Endothelial cell of umbilical vein (primary cell): ENCODE results near the gene ZNF385D. TPM values are rescaled to one million over a fixed set of nuclear protein-coding genes. Genes with fewer than 3 reads are reported as not detected.

ENCODE experiments used
- BruUV-seq: library from RNA; stranded (reverse); fragments of 400-500 nt; replicated peaks from 2 replicates; lab custom pipeline; 2021; lab: Mats Ljungman, UMichigan
- CTCF ChIA-PET: fragments of 300-600, 350-600 bp; sonication (Branson Sonifier 250); formaldehyde crosslinking; loops from one replicate; lab custom pipeline; 2021; ENCODE audit warnings: antibody characterized with exemption, inconsistent platforms; lab: Charles Lee
- POLR2A ChIA-PET: fragments of 300-600, 350-600 bp; sonication (Branson Sonifier 250); formaldehyde crosslinking; loops from one replicate; lab custom pipeline; 2021; ENCODE audit warnings: antibody characterized with exemption, inconsistent platforms; lab: Charles Lee
- DNase-seq: peaks from one replicate; pipeline ENCODE4 v3.0.0-alpha.2; 2011; ENCODE audit warnings: low read depth, low spot score
- FAIRE-seq: peaks from 2 replicates; lab custom pipeline; 2011; peaks lifted over from hg19 to GRCh38; lab: Jason Lieb, UNC
- H2AFZ ChIP-seq: 2 replicates; pipeline ENCODE4 v1.6.0; 2012; ENCODE audit warnings: low read depth, low read length, control low read depth, inconsistent platforms
- H3K27ac ChIP-seq: 2 replicates; pipeline ENCODE4 v1.5.1; 2011; ENCODE audit warnings: low read depth, mild to moderate bottlenecking, control low read depth, low read length, moderate library complexity; ENCODE audit not compliant: insufficient read depth
- H3K27me3 ChIP-seq, 2 experiments: 2 replicates each; pipeline versions ENCODE4 v1.6.0 to v1.6.1; 2011; ENCODE audit warnings: low read length in 2 of 2, mixed read lengths in 1 of 2; ENCODE audit not compliant: control insufficient read depth in 2 of 2, insufficient read depth in 2 of 2
- H3K36me3 ChIP-seq, 2 experiments: 2 replicates in 1 of 2; 3 replicates in 1 of 2; pipeline ENCODE4 v1.5.1; 2011; ENCODE audit warnings: low read length in 2 of 2, mild to moderate bottlenecking in 1 of 2, moderate library complexity in 1 of 2; ENCODE audit not compliant: control insufficient read depth in 2 of 2, insufficient read depth in 2 of 2; ENCODE audit errors: extremely low read depth in 1 of 2
- H3K4me1 ChIP-seq: 3 replicates; pipeline ENCODE4 v1.5.1; 2011; ENCODE audit warnings: mild to moderate bottlenecking, low read length; ENCODE audit not compliant: control insufficient read depth, insufficient read depth; ENCODE audit errors: extremely low read depth
- H3K4me2 ChIP-seq: 2 replicates; pipeline ENCODE4 v1.6.1; 2011; ENCODE audit warnings: low read length, control low read depth, mixed read lengths; ENCODE audit not compliant: insufficient read depth
- H3K4me3 ChIP-seq, 3 experiments: fragments of 200-600 bp in 1 of 3; sonication (generic), shearing (Covaris generic) in 1 of 3; replicated peaks in 1 of 3; 2 replicates each; pipeline ENCODE4 v1.5.1; 2011 to 2016; ENCODE audit warnings: control low read depth in 3 of 3, low read length in 3 of 3, mild to moderate bottlenecking in 2 of 3, inconsistent platforms in 1 of 3, low read depth in 1 of 3, moderate library complexity in 1 of 3; ENCODE audit not compliant: insufficient read depth in 1 of 3
- H3K79me2 ChIP-seq: 2 replicates; pipeline ENCODE4 v1.6.0; 2012; ENCODE audit warnings: low read length, inconsistent platforms; ENCODE audit not compliant: control insufficient read depth, insufficient read depth
- H3K9ac ChIP-seq: replicated peaks from 2 replicates; pipeline ENCODE3; 2011; ENCODE audit warnings: low read length, control low read depth; ENCODE audit not compliant: insufficient read depth; ENCODE audit errors: extremely low read depth
- H3K9me1 ChIP-seq: replicated peaks from 3 replicates; pipeline ENCODE4 v1.6.0; 2011; ENCODE audit warnings: mild to moderate bottlenecking, low read length; ENCODE audit not compliant: control insufficient read depth, insufficient read depth; ENCODE audit errors: extremely low read depth
- H3K9me3 ChIP-seq: replicated peaks from 2 replicates; pipeline ENCODE4 v1.5.1; 2012; ENCODE audit warnings: low read length, inconsistent platforms; ENCODE audit not compliant: control insufficient read depth, insufficient read depth
- H4K20me1 ChIP-seq: replicated peaks from 2 replicates; pipeline ENCODE3; 2011; ENCODE audit warnings: mild to moderate bottlenecking, low read length; ENCODE audit not compliant: control insufficient read depth, insufficient read depth; ENCODE audit errors: extremely low read depth
- CTCF ChIP-seq, 2 donors: IDR thresholded peaks; 1 replicate in 1 of 2; 2 replicates in 1 of 2; pipeline ENCODE4 v1.5.1; 2011; ENCODE audit warnings: low read length in 2 of 2, mild to moderate bottlenecking in 2 of 2, moderate library complexity in 2 of 2, control low read depth in 1 of 2, inconsistent platforms in 1 of 2, low read depth in 1 of 2; ENCODE audit not compliant: insufficient read depth in 1 of 2; ENCODE audit errors: extremely low read depth in 1 of 2
- EZH2 ChIP-seq: IDR thresholded peaks from 2 replicates; pipeline ENCODE4 v1.6.1; 2012; ENCODE audit warnings: borderline replicate concordance, low read depth, mild to moderate bottlenecking, moderate library complexity, low read length, inconsistent platforms; ENCODE audit not compliant: severe bottlenecking
- FOS ChIP-seq: IDR thresholded peaks from 2 replicates; pipeline ENCODE4 v1.6.1; 2011; ENCODE audit warnings: mild to moderate bottlenecking, low read length, moderate library complexity, borderline replicate concordance; ENCODE audit not compliant: insufficient read depth
- GATA2 ChIP-seq: IDR thresholded peaks from 2 replicates; pipeline ENCODE4 v1.7.0; 2011; ENCODE audit warnings: low read depth, mild to moderate bottlenecking, moderate library complexity, mixed read lengths, low read length; ENCODE audit not compliant: insufficient read length, insufficient read depth
- JUN ChIP-seq: IDR thresholded peaks from 2 replicates; pipeline ENCODE4 v1.6.1; 2011; ENCODE audit warnings: borderline replicate concordance, low read depth; ENCODE audit not compliant: insufficient read length, insufficient read depth
- MAX ChIP-seq: IDR thresholded peaks from 2 replicates; pipeline ENCODE4 v1.6.1; 2011; ENCODE audit not compliant: insufficient read depth, insufficient read length
- MYC ChIP-seq: IDR thresholded peaks from one replicate; pipeline ENCODE4 v1.6.1; 2011; ENCODE audit warnings: mild to moderate bottlenecking, low read depth, low read length
- POLR2A ChIP-seq: IDR thresholded peaks from 2 replicates; pipeline ENCODE4 v1.6.1; 2012; ENCODE audit warnings: low read depth, mild to moderate bottlenecking, control low read depth, low read length
- POLR2AphosphoS5 ChIP-seq: IDR thresholded peaks from 2 replicates; pipeline ENCODE4 v1.6.1; 2012; ENCODE audit warnings: low read depth, mild to moderate bottlenecking, control low read depth, low read length, moderate library complexity; ENCODE audit not compliant: insufficient read depth
- dilution Hi-C: fragments of 300-500 bp; cut with MboI; formaldehyde crosslinking; loops from one replicate; pipeline ENCODE4 v1.15.0; 2019; ENCODE audit warnings: low sequenced_read_pairs; ENCODE audit not compliant: extremely low pct_ligation_motif_present
- intact Hi-C: fragments of 100-400 bp; cut with micrococcal nuclease; formaldehyde crosslinking; loops from one replicate; pipeline ENCODE4 v1.10.0; 2022
- polyA plus RNA-seq, 4 experiments: library from polyadenylated mRNA; depleted of rRNA in 3 of 4; stranded (reverse) in 3 of 4; unstranded in 1 of 4; fragments of >200 nt; gene quantifications; 2 replicates each; pipeline versions ENCODE4 v1.2.1 to v1.2.3, GENCODE V29; 2011 to 2012; ENCODE audit warnings: missing spikeins in 1 of 4
- total RNA-seq: library from RNA; stranded (reverse); gene quantifications from 2 replicates; pipeline ENCODE4 v1.2.3, GENCODE V29; 2021

Gene ZNF385D
- total and polyA plus RNA-seq, 2 donors (not counting 3 experiments of a cell fraction or from before 2014, with no cell fraction given) = not detected

- H3K4me1 ChIP-seq = no peaks in the 10 kb centered on the region
- H3K9me1 ChIP-seq = no peaks in the 10 kb centered on the region
- no peaks in the 10 kb centered on the region for H4K20me1 ChIP-seq
- POLR2A ChIA-PET = no interaction called here
- H3K36me3 ChIP-seq = no peaks in the 10 kb centered on the region
- H3K4me2 ChIP-seq = no peak overlapping the region
- H3K27me3 ChIP-seq = no peaks in the 10 kb centered on the region
- no peak overlapping the region for H3K27ac ChIP-seq
- FAIRE-seq (no peak), DNase-seq (no peak)
- H3K9me3 ChIP-seq = no peaks in the 10 kb centered on the region
- H3K79me2 ChIP-seq = no peaks in the 10 kb centered on the region
- H2AFZ ChIP-seq = no peak overlapping the region
- TF ChIP-seq EZH2 (no peak), MAX (no peak), CTCF (IDR thresholded peaks at IDR 0.05; ENCODE audit: extremely low read depth in 1 of 2, insufficient read depth in 1 of 2, low read depth in 1 of 2, low read length in 2 of 2) (no peak), POLR2AphosphoS5 (no peak), POLR2A (no peak), FOS (no peak), JUN (no peak), MYC (no peak), GATA2 (no peak)
- BruUV-seq = no TSS peak
- CTCF ChIA-PET = no interaction called here
- no peak overlapping the region for H3K4me3 ChIP-seq
- no peak overlapping the region for H3K9ac ChIP-seq
- dilution Hi-C loops = no loop called here
- intact Hi-C loops = no loop called here
These were observed 358.5 kb downstream of the ZNF385D start for GRCh38 chr3:21392526-21392925.
